Purkinje cell (primary cell): ENCODE measurements around the gene FHIP1A. TPM values are rescaled to one million over a fixed set of nuclear protein-coding genes. Genes with fewer than 3 reads are reported as not detected.

ENCODE experiments used
- polyA plus RNA-seq: library from polyadenylated mRNA; unstranded; fragments of >200 nt; fragmentation: Nextera tagmentation; gene quantifications from 2 replicates; pipeline ENCODE4 v1.2.1, GENCODE V29; 2014

FHIP1A gene
- 8.8 and 9.8 TPM in 2 replicates for polyA plus RNA-seq

GRCh38 chr4:151408630-151409469 lies at the start of gene FHIP1A:
Gene FHIP1A, plus strand, starts transcription at chr4:151409176. Its CDS starts 157,084 bp downstream, at chr4:151566260.

Other genes with a start within 250 kb of the FHIP1A start
- gene PRSS48, start 132.0 kb upstream of the FHIP1A start, polyA plus RNA-seq: not detected in 2 replicates
- 11.0 and 14.0 TPM in 2 replicates for gene SH3D19, start 83.6 kb upstream of the FHIP1A start, polyA plus RNA-seq